PFSK-1 (cell line): ENCODE data around the gene TMEM212.

Source experiments
- FOXP2 ChIP-seq: optimal IDR thresholded peaks from 2 replicates; pipeline ENCODE3; 2011; ENCODE audit warnings: borderline replicate concordance, control low read depth, inconsistent platforms; ENCODE audit not compliant: insufficient read depth; ENCODE audit errors: extremely low read length, extremely low read depth
- POLR2AphosphoS5 ChIP-seq: IDR thresholded peaks from 2 replicates; pipeline ENCODE4 v1.6.1; 2012; ENCODE audit warnings: low read depth, mild to moderate bottlenecking, control low read depth, low read length, moderate library complexity
- SIN3A ChIP-seq: IDR thresholded peaks from 2 replicates; pipeline ENCODE4 v1.6.1; 2012; ENCODE audit warnings: mild to moderate bottlenecking, low read length, moderate library complexity, borderline replicate concordance; ENCODE audit not compliant: insufficient read depth
- TAF1 ChIP-seq: IDR thresholded peaks from 2 replicates; pipeline ENCODE4 v1.6.1; 2012; ENCODE audit warnings: low read length, control low read depth, borderline replicate concordance; ENCODE audit not compliant: insufficient read depth
- TF ChIP-seq, protein P1 (sequence below), 2 experiments: IDR thresholded peaks; 2 replicates each; pipeline versions ENCODE4 v1.6.1 to v1.8.0; 2011 to 2012; ENCODE audit warnings: low read depth in 2 of 2, low read length in 2 of 2, control low read depth in 1 of 2, inconsistent platforms in 1 of 2, mild to moderate bottlenecking in 1 of 2, moderate library complexity in 1 of 2; ENCODE audit not compliant: insufficient read depth in 1 of 2

TMEM212 gene

DNA sequence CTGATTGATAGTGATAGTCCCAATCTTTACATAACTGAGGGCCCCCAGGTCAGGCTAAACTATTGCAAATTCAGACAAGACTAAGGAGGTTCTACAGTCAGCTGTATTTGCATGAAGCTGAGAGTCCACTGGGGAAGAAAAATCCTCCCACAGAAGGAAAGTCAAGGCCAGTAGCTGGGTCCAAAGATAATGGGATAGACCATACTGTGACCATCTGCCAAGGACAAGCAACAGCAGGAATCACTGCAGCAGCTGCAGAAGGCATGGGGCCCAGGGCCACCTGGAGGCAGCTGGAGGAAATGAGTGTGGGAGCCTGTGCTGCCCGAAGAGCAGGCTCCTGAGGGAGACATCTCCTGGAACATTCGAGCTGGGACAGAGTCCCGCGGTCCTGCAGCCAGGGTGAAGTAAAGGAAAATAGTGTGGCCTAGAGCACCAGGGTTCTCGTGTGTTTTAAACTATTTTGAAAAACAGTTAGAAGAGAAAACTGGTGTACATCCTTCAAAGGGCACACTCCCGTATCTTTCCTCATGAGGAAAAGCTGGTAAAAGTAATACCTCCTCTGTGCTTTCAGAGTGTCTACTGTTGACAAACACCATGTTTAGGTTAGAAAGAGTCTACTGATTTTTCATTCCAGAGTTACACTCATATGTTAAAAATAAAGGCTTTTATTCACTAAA, 13.2 kb upstream of the TMEM212 start:
- TF ChIP-seq FOXP2 = peak; percentile 61
- TF ChIP-seq, protein P1, sequence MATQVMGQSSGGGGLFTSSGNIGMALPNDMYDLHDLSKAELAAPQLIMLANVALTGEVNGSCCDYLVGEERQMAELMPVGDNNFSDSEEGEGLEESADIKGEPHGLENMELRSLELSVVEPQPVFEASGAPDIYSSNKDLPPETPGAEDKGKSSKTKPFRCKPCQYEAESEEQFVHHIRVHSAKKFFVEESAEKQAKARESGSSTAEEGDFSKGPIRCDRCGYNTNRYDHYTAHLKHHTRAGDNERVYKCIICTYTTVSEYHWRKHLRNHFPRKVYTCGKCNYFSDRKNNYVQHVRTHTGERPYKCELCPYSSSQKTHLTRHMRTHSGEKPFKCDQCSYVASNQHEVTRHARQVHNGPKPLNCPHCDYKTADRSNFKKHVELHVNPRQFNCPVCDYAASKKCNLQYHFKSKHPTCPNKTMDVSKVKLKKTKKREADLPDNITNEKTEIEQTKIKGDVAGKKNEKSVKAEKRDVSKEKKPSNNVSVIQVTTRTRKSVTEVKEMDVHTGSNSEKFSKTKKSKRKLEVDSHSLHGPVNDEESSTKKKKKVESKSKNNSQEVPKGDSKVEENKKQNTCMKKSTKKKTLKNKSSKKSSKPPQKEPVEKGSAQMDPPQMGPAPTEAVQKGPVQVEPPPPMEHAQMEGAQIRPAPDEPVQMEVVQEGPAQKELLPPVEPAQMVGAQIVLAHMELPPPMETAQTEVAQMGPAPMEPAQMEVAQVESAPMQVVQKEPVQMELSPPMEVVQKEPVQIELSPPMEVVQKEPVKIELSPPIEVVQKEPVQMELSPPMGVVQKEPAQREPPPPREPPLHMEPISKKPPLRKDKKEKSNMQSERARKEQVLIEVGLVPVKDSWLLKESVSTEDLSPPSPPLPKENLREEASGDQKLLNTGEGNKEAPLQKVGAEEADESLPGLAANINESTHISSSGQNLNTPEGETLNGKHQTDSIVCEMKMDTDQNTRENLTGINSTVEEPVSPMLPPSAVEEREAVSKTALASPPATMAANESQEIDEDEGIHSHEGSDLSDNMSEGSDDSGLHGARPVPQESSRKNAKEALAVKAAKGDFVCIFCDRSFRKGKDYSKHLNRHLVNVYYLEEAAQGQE (IDR thresholded peaks at IDR 0.05; ENCODE audit: insufficient read depth in 1 of 2, low read depth in 2 of 2, low read length in 2 of 2) = no peak
- TF ChIP-seq POLR2AphosphoS5 = no peak
- no peak for TF ChIP-seq TAF1
- 0 out of 2 replicates have a peak, but pooled peaks have one; percentile 22 for TF ChIP-seq SIN3A

DNA sequence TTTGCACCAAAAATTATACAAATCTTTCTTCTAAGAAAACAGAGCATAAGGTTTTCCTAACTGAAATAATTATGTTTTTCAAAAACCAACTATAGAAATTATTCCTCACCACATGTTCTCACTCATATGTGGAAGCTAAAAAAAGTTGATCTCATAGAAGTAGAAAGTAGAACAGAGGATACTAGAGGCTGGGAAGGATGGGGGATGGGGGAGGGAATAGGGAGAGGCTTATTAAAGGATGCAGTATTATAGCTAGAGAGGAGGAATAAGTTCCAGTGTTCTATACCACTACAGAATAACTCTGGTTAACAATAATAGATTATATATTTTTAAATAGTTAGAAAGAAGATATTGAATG, 12.7 kb upstream of the TMEM212 start:
- TF ChIP-seq TAF1 (no peak), FOXP2 (no peak), POLR2AphosphoS5 (no peak), SIN3A (no peak)
- TF ChIP-seq, protein P1 (IDR thresholded peaks at IDR 0.05; ENCODE audit: insufficient read depth in 1 of 2, low read depth in 2 of 2, low read length in 2 of 2) = no peak

DNA sequence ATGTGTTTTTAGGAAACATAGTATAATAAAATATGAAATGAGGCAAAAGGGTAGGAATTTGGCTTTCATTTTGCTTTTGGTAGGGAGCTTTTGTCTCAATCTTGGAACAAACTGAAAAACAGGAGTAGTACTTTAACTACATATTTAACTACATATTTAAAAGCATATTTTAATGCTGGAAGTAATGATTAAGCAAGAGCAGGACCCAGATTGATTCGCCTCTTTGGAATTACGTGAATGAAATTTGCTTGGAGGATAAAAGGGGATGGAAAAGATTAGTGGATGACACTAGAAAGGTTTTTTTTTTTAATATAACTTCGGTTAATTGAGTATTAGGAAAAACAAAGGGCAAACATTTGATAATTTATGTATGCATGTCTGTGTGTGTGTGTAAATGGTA, 11.2 kb upstream of the TMEM212 start:
- TF ChIP-seq, protein P1 (IDR thresholded peaks at IDR 0.05; ENCODE audit: insufficient read depth in 1 of 2, low read depth in 2 of 2, low read length in 2 of 2) = no peak
- no peak for TF ChIP-seq TAF1
- no peak for TF ChIP-seq POLR2AphosphoS5
- TF ChIP-seq SIN3A = no peak
- TF ChIP-seq FOXP2 = no peak

DNA sequence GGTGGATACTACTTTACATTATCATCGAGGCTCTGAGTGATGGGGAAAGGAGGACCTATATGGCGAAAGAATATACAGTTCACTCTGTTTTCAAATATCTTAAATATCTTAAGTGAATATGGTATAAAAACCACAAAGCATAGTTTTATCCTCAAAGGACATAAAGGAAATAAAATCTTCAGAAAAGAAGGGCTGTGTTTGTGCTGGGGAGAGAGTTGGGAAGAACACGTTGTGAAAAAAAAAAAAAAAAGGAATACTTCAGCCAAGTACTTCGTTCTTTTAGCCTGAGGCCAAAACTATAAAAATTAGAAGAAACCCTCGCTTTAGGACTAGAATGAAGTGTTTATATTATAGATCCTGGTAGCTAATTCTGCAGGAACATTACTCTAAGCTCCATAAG, 10.2 kb upstream of the TMEM212 start:
- TF ChIP-seq FOXP2 (no peak), POLR2AphosphoS5 (no peak), TAF1 (no peak)
- TF ChIP-seq, protein P1 (IDR thresholded peaks at IDR 0.05; ENCODE audit: insufficient read depth in 1 of 2, low read depth in 2 of 2, low read length in 2 of 2) = no peak
